HepG2 (cell line): ENCODE results near the gene C2orf15. TPM values are rescaled to one million over a fixed set of nuclear protein-coding genes. Genes with fewer than 3 reads are reported as not detected.
A peak's percentile ranks its signal among the peaks of the same experiment; 100 is the strongest.
"Not testable (repeated sequence)": the region's sequence is repeated elsewhere in the genome, so short reads cannot be mapped to it uniquely, and the experiment has no call there.

Experiments
- ATAC-seq: fragments of 200-7000 bp; cut with Tn5 transposase; 3 replicates; pipeline ENCODE4 v1.9.1; 2020; ENCODE audit warnings: mild to moderate bottlenecking, moderate library complexity
- BruUV-seq: library from RNA; stranded (reverse); fragments of 400-500 nt; replicated peaks from 2 replicates; lab custom pipeline; 2021; lab: Mats Ljungman, UMichigan
- CTCF ChIA-PET: fragments of 300-600 bp; formaldehyde crosslinking; extraction: SDS; loops from one replicate; lab custom pipeline; 2021; ENCODE audit warnings: low total read pairs, inconsistent platforms, low intra/inter-chr PET ratio; lab: Yijun Ruan, JAX
- POLR2A ChIA-PET: fragments of 350-600 bp; sonication (Branson Sonifier 250); formaldehyde crosslinking; loops from one replicate; lab custom pipeline; 2020; ENCODE audit warnings: antibody characterized with exemption, inconsistent platforms; lab: Yijun Ruan, JAX
- DNase-seq: peaks from one replicate; pipeline ENCODE4 v3.0.0-alpha.2; 2015; ENCODE audit warnings: low spot score
- FAIRE-seq: peaks from 3 replicates; lab custom pipeline; 2011; peaks lifted over from hg19 to GRCh38; lab: Jason Lieb, UNC
- H2AFZ ChIP-seq: one replicate; pipeline ENCODE4 v1.6.1; 2011; ENCODE audit warnings: low read length, inconsistent platforms
- H3K27ac ChIP-seq: fragments of 300-600 bp; 3 replicates; pipeline ENCODE4 v1.8.0; 2011; ENCODE audit warnings: mixed run types, mild to moderate bottlenecking, mixed read lengths, low read length, inconsistent platforms; ENCODE audit not compliant: insufficient read depth; ENCODE audit errors: extremely low read length
- H3K27me3 ChIP-seq, 2 experiments: fragments of 200-600 bp in 1 of 2; 2 replicates in 1 of 2; 3 replicates in 1 of 2; pipeline versions ENCODE4 v1.6.0 to v1.8.0; 2011; ENCODE audit warnings: low read length in 2 of 2, mild to moderate bottlenecking in 2 of 2, moderate library complexity in 2 of 2, inconsistent platforms in 1 of 2; ENCODE audit not compliant: insufficient read depth in 2 of 2, control insufficient read depth in 1 of 2
- H3K36me3 ChIP-seq, 2 experiments: fragments of 200-600 bp in 1 of 2; replicated peaks in 1 of 2; 2 replicates in 1 of 2; 3 replicates in 1 of 2; pipeline versions ENCODE4 v1.5.1 to v1.8.0; 2011; ENCODE audit warnings: low read length in 2 of 2, inconsistent platforms in 1 of 2; ENCODE audit not compliant: insufficient read depth in 2 of 2, control insufficient read depth in 1 of 2
- H3K4me1 ChIP-seq: 2 replicates; pipeline ENCODE4 v1.5.1; 2012; ENCODE audit warnings: low read length, inconsistent platforms; ENCODE audit not compliant: insufficient read depth
- H3K4me2 ChIP-seq: 2 replicates; pipeline ENCODE4 v1.6.0; 2011; ENCODE audit warnings: low read depth, low read length, inconsistent platforms
- H3K4me3 ChIP-seq, 3 experiments: fragments of 200-600 bp in 1 of 3; sonication (generic), shearing (Covaris generic) in 1 of 3; replicated peaks in 1 of 3; 2 replicates each; pipeline ENCODE4 v1.5.1; 2011 to 2016; ENCODE audit warnings: low read length in 3 of 3, inconsistent platforms in 2 of 3, low read depth in 2 of 3, mild to moderate bottlenecking in 2 of 3, control low read depth in 1 of 3, mixed read lengths in 1 of 3; ENCODE audit not compliant: insufficient read depth in 1 of 3
- H3K79me2 ChIP-seq: one replicate; pipeline ENCODE4 v1.6.1; 2011; ENCODE audit warnings: low read length, inconsistent platforms; ENCODE audit not compliant: insufficient read depth
- H3K9ac ChIP-seq: 2 replicates; pipeline ENCODE4 v1.6.0; 2011; ENCODE audit warnings: mild to moderate bottlenecking, low read depth, low read length, inconsistent platforms; ENCODE audit not compliant: insufficient read depth
- H3K9me3 ChIP-seq: 2 replicates; pipeline ENCODE4 v1.5.1; 2012; ENCODE audit warnings: mild to moderate bottlenecking, low read length
- H4K20me1 ChIP-seq: 2 replicates; pipeline ENCODE4 v1.6.0; 2011; ENCODE audit warnings: inconsistent platforms, mild to moderate bottlenecking, low read length, moderate library complexity; ENCODE audit not compliant: insufficient read depth
- ATF7 ChIP-seq, 2 experiments: fragments of 450-650 bp in 1 of 2; sonication (generic) in 1 of 2; formaldehyde crosslinking in 1 of 2; IDR thresholded peaks; 2 replicates each; pipeline versions ENCODE4 v1.4.0 to v1.6.1; 2016 to 2020; ENCODE audit warnings: antibody characterized with exemption in 1 of 2, mild to moderate bottlenecking in 1 of 2, missing genetic modification reagents in 1 of 2
- HOXA9 ChIP-seq: sonication (generic); formaldehyde crosslinking; IDR thresholded peaks from 2 replicates; pipeline ENCODE4 v1.8.1; 2022; ENCODE audit warnings: missing genetic modification reagents, mild to moderate bottlenecking, moderate library complexity, borderline replicate concordance
- NFE2L1 ChIP-seq: sonication (generic); formaldehyde crosslinking; IDR thresholded peaks from 2 replicates; pipeline ENCODE4 v1.4.0; 2020; ENCODE audit warnings: missing genetic modification reagents, mild to moderate bottlenecking, borderline replicate concordance
- ZKSCAN1 ChIP-seq: fragments of 150-350 bp; IDR thresholded peaks from 2 replicates; pipeline ENCODE4 v1.6.1; 2014; ENCODE audit warnings: low read length
- ZMYM2 ChIP-seq: sonication (generic); formaldehyde crosslinking; IDR thresholded peaks from 2 replicates; pipeline ENCODE4 v1.8.0; 2022; ENCODE audit warnings: mild to moderate bottlenecking, missing genetic modification reagents
- WGBS: methylation state at CpG from one replicate; pipeline ENCODE4 v1.1.6; 2017; ENCODE audit warnings: low lambda C conversion rate; 5-methylcytosine and 5-hydroxymethylcytosine counted together
- in situ Hi-C: cut with HindIII; loops from 2 replicates; pipeline ENCODE4 v1.10.0; 2017; ENCODE audit warnings: low pct_unique_long_range_greater_than_20kb; ENCODE audit not compliant: extremely low pct_ligation_motif_present
- intact Hi-C: fragments of 100-400 bp; cut with micrococcal nuclease; formaldehyde crosslinking; loops from one replicate; pipeline ENCODE4 v1.10.0; 2022; ENCODE audit not compliant: unreplicated experiment
- polyA plus RNA-seq, 8 experiments: library from polyadenylated mRNA; depleted of rRNA in 3 of 8; stranded (reverse) in 7 of 8; unstranded in 1 of 8; fragments of >200 nt; fragmentation: Illumina TruSeq in 4 of 8; extraction: Trizol in 4 of 8; gene quantifications; 2 replicates each; pipeline versions ENCODE4 v1.2.1 to v1.2.3, GENCODE V29; 2011 to 2016; ENCODE audit warnings: low read depth in 4 of 8, missing spikeins in 1 of 8, mixed read lengths in 1 of 8; ENCODE audit not compliant: insufficient read depth in 1 of 8
- total RNA-seq, 5 experiments: library from RNA; depleted of rRNA; stranded (reverse); fragments of >200 nt; fragmentation: Illumina TruSeq; extraction: Trizol; gene quantifications; 2 replicates each; pipeline ENCODE4 v1.2.3, GENCODE V29; 2016; ENCODE audit warnings: low read depth in 1 of 5
- TF ChIP-seq, protein P1 (sequence below): sonication (generic); formaldehyde crosslinking; IDR thresholded peaks from 2 replicates; pipeline ENCODE4 v1.5.0; 2020; ENCODE audit warnings: mild to moderate bottlenecking, missing genetic modification reagents, moderate library complexity
- TF ChIP-seq, protein P2 (sequence below): IDR thresholded peaks from 2 replicates; pipeline ENCODE4 v1.6.1; 2016; ENCODE audit warnings: missing compliant biosample characterization, missing genetic modification reagents, borderline replicate concordance

Gene C2orf15
- total and polyA plus RNA-seq, 2 of the 13 experiments (the other 11 are each of a cell fraction or from before 2014, with no cell fraction given) = 5.5 to 8.3 TPM

DNA sequence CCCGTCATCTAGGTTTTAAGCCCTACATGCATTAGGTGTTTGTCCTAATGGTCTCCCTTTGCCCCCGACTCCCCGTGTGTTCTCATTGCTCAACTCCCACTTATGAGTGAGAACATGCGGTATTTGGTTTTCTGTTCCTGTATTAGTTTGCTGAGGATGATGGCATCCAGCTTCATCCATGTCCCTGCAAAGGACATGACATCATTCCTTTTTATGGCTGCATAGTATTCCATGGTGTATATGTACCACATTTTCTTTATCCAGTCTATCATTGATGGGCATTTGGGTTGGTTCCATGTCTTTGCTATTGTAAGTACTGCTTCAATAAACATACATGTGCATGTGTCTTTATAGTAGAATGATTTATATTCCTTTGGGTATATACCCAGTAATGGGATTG is 50.9 kb downstream of the C2orf15 start:
- H3K4me3 ChIP-seq; H2AFZ ChIP-seq; CTCF ChIA-PET; in situ Hi-C loops; H3K9me3 ChIP-seq; H3K27me3 ChIP-seq; H3K79me2 ChIP-seq; BruUV-seq; H4K20me1 ChIP-seq; H3K4me2 ChIP-seq; POLR2A ChIA-PET; intact Hi-C loops; FAIRE-seq; H3K9ac ChIP-seq; H3K4me1 ChIP-seq; ATAC-seq; DNase-seq; H3K27ac ChIP-seq; TF ChIP-seq ATF7 (CRISPR knock-in tag; IDR thresholded peaks at IDR 0.05): not testable (repeated sequence)
- peaks cover 13 to 63% of the 10 kb centered on the region in 2 experiments for H3K36me3 ChIP-seq
- TF ChIP-seq ATF7 (IDR thresholded peaks at IDR 0.05) = peak; percentile 81
- over 99% methylated on average over 4 of the region's 4 CpGs for WGBS

DNA sequence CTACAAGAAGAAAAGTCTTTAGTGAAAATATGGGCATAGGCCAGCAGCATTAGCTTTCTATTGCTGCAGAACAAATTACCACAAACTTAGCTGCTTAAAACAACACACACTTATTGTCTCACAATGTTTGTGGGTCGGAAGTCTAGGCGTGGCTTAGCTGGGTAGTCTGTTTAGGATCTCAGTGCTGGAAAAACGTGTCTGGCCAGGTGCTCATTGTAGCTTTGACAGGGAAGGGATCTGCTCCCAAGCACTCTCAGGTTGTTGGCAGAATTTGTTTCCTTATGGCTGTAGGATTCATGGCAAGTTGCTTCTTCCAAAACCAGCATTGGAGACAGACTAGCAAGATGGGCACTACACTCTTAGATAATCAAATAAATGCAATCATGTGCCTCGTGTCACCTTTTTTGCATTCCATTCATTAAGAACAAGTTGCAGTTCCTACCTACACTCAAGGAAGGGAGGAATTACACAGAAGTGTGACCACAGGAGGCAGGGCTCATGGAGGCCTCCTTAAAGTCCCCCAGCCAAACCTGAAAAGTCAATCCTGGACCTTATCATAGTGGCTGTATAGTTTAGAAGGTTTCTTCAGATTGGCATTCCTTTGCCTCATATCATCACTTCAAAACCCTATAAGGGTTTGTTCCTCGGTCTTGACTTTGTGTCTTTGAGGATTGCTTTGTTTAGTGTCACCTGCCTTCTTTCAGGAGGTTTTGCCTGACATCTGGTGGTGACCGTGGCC is 56.8 kb downstream of the C2orf15 start:
- Histone ChIP-seq H3K27me3 (no peaks in the 10 kb centered on the region), H3K36me3 (peaks cover 11 to 30% of the 10 kb centered on the region in 2 experiments), H3K4me1 (no peaks in the 10 kb centered on the region), H3K27ac (no peak overlapping the region), H3K79me2 (no peaks in the 10 kb centered on the region), H3K9ac (no peak overlapping the region), H3K4me2 (no peak overlapping the region), H3K9me3 (no peaks in the 10 kb centered on the region), H4K20me1 (no peaks in the 10 kb centered on the region), H3K4me3 (no peak overlapping the region), H2AFZ (no peak overlapping the region)
- ChIA-PET CTCF (no interaction called here), POLR2A (interaction anchor here (1.0 kb wide), 1 partner anchor 18 kb away, joined by 3 read pairs; no protein-coding TSS in a partner anchor)
- 94% methylated on average over 6 of the region's 6 CpGs for WGBS
- no peak for ATAC-seq
- DNase-seq = no peak
- FAIRE-seq = no peak
- TF ChIP-seq, protein P1, sequence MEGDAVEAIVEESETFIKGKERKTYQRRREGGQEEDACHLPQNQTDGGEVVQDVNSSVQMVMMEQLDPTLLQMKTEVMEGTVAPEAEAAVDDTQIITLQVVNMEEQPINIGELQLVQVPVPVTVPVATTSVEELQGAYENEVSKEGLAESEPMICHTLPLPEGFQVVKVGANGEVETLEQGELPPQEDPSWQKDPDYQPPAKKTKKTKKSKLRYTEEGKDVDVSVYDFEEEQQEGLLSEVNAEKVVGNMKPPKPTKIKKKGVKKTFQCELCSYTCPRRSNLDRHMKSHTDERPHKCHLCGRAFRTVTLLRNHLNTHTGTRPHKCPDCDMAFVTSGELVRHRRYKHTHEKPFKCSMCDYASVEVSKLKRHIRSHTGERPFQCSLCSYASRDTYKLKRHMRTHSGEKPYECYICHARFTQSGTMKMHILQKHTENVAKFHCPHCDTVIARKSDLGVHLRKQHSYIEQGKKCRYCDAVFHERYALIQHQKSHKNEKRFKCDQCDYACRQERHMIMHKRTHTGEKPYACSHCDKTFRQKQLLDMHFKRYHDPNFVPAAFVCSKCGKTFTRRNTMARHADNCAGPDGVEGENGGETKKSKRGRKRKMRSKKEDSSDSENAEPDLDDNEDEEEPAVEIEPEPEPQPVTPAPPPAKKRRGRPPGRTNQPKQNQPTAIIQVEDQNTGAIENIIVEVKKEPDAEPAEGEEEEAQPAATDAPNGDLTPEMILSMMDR (CRISPR knock-in tag) = peak; percentile 37
- TF ChIP-seq, protein P2, sequence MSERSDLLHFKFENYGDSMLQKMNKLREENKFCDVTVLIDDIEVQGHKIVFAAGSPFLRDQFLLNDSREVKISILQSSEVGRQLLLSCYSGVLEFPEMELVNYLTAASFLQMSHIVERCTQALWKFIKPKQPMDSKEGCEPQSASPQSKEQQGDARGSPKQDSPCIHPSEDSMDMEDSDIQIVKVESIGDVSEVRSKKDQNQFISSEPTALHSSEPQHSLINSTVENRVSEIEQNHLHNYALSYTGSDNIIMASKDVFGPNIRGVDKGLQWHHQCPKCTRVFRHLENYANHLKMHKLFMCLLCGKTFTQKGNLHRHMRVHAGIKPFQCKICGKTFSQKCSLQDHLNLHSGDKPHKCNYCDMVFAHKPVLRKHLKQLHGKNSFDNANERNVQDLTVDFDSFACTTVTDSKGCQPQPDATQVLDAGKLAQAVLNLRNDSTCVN (CRISPR knock-in tag) = no peak
- TF ChIP-seq HOXA9 (no peak), ZKSCAN1 (no peak), ZMYM2 (CRISPR knock-in tag) (no peak), NFE2L1 (CRISPR knock-in tag) (no peak)
- BruUV-seq = no TSS peak
- in situ Hi-C loops = no loop called here
- intact Hi-C loops = no loop called here
